ENCODE results near the gene C3orf49. TPM values are rescaled to one million over a fixed set of nuclear protein-coding genes. Genes with fewer than 3 reads are reported as not detected.

The C3orf49 gene
- total and polyA plus RNA-seq, 12 donors: not detected

- Histone ChIP-seq H3K4me3 (no peak overlapping the region), H3K27me3 (no peaks in the 10 kb centered on the region), H3K9me3 (replicated peaks in 1 of 3) (no peaks in the 10 kb centered on the region), H3K4me1 (replicated peaks in 1 of 2) (peaks cover 7 to 8% of the 10 kb centered on the region in 2 donors), H3K27ac (peak overlapping the region in 3 of 5 donors; percentile 4 to 10 (median 8)), H3K36me3 (replicated peaks in 1 of 2) (no peaks in the 10 kb centered on the region)
- intact Hi-C loops (cut with DNase I): no loop called here
- WGBS, 4 donors: 39 to 49% (median 45%) methylated on average over 3 of the region's 3 CpGs
- peak in 2 of 7 donors; percentile 16 to 29 for DNase-seq
- TF ChIP-seq POLR2A (IDR thresholded peaks at IDR 0.05): no peak
- TF ChIP-seq CTCF (IDR thresholded peaks at IDR 0.05): no peak
Observed at GRCh38 chr3:63886858-63887257, 67.8 kb downstream of the C3orf49 start.

- Histone ChIP-seq H3K27me3 (no peaks in the 10 kb centered on the region), H3K36me3 (replicated peaks in 1 of 2) (no peaks in the 10 kb centered on the region), H3K9me3 (replicated peaks in 1 of 3) (no peaks in the 10 kb centered on the region), H3K4me1 (replicated peaks in 1 of 2) (peaks cover 4 to 20% of the 10 kb centered on the region in 2 donors), H3K27ac (no peak overlapping the region), H3K4me3 (no peak overlapping the region)
- TF ChIP-seq POLR2A (IDR thresholded peaks at IDR 0.05) (no peak), CTCF (IDR thresholded peaks at IDR 0.05) (no peak)
- intact Hi-C loops (cut with DNase I): no loop called here
- no peak for DNase-seq
- 95 to 99% (median 96%) methylated on average over 5 of the region's 5 CpGs for WGBS, 4 donors
Observed at GRCh38 chr3:63891518-63891917, 72.4 kb downstream of the C3orf49 start.

- no peaks in the 10 kb centered on the region for H3K9me3 ChIP-seq (replicated peaks in 1 of 3)
- H3K4me1 ChIP-seq (replicated peaks in 1 of 2): peaks cover 0 to 22% of the 10 kb centered on the region in 2 donors
- TF ChIP-seq POLR2A (IDR thresholded peaks at IDR 0.05): no peak
- no peak for TF ChIP-seq CTCF (IDR thresholded peaks at IDR 0.05)
- H3K4me3 ChIP-seq: no peak overlapping the region
- no peak overlapping the region for H3K27ac ChIP-seq
- no peak for DNase-seq
- no peaks in the 10 kb centered on the region for H3K36me3 ChIP-seq (replicated peaks in 1 of 2)
- 96 to 100% (median 98%) methylated on average over 1 of the region's 1 CpG for WGBS, 4 donors
- no peaks in the 10 kb centered on the region for H3K27me3 ChIP-seq
- intact Hi-C loops (cut with DNase I): no loop called here
Observed at GRCh38 chr3:63892773-63893352, 73.8 kb downstream of the C3orf49 start.

- H3K27ac ChIP-seq: no peak overlapping the region
- H3K4me1 ChIP-seq (replicated peaks in 1 of 2): peaks cover 0 to 22% of the 10 kb centered on the region in 2 donors
- H3K4me3 ChIP-seq: no peak overlapping the region
- 76 to 81% (median 78%) methylated on average over 5 of the region's 5 CpGs for WGBS, 4 donors
- intact Hi-C loops (cut with DNase I): no loop called here
- no peaks in the 10 kb centered on the region for H3K9me3 ChIP-seq (replicated peaks in 1 of 3)
- H3K27me3 ChIP-seq: no peaks in the 10 kb centered on the region
- DNase-seq: no peak
- TF ChIP-seq CTCF (IDR thresholded peaks at IDR 0.05) (no peak), POLR2A (IDR thresholded peaks at IDR 0.05) (no peak)
- peaks cover 0 to 8% of the 10 kb centered on the region in 2 donors for H3K36me3 ChIP-seq (replicated peaks in 1 of 2)
Observed at GRCh38 chr3:63895422-63896189, 76.5 kb downstream of the C3orf49 start.

All from adrenal gland (tissue), 12 donors.